HEK293T (cell line): ENCODE data around the gene PPP1R14C.

Experiments
- ARNT ChIP-seq: fragments of 450-650 bp; IDR thresholded peaks from 2 replicates; pipeline ENCODE4 v1.6.1; 2017; ENCODE audit warnings: mild to moderate bottlenecking
- BHLHE40 ChIP-seq: fragments of 450-650 bp; IDR thresholded peaks from 2 replicates; pipeline ENCODE4 v1.6.1; 2016; ENCODE audit warnings: mild to moderate bottlenecking, moderate library complexity, borderline replicate concordance
- FOXA1 ChIP-seq: fragments of 450-650 bp; IDR thresholded peaks from 2 replicates; pipeline ENCODE4 v1.6.1; 2016; ENCODE audit warnings: mild to moderate bottlenecking
- FOXK2 ChIP-seq: fragments of 450-650 bp; IDR thresholded peaks from 2 replicates; pipeline ENCODE4 v1.6.1; 2016; ENCODE audit warnings: mild to moderate bottlenecking
- FOXM1 ChIP-seq: fragments of 450-650 bp; IDR thresholded peaks from 2 replicates; pipeline ENCODE4 v1.6.1; 2017; ENCODE audit warnings: mild to moderate bottlenecking, borderline replicate concordance
- HDGF ChIP-seq: fragments of 450-650 bp; IDR thresholded peaks from 2 replicates; pipeline ENCODE4 v1.6.1; 2017; ENCODE audit warnings: antibody characterized with exemption, borderline replicate concordance
- L3MBTL2 ChIP-seq: fragments of 450-650 bp; conservative IDR thresholded peaks from 2 replicates; pipeline ENCODE4 v1.6.1; 2016; ENCODE audit warnings: mild to moderate bottlenecking
- NFRKB ChIP-seq: fragments of 450-650 bp; IDR thresholded peaks from 2 replicates; pipeline ENCODE4 v1.6.1; 2016; ENCODE audit warnings: mild to moderate bottlenecking, moderate library complexity
- SP1 ChIP-seq: fragments of 450-650 bp; IDR thresholded peaks from 2 replicates; pipeline ENCODE4 v1.6.1; 2017
- TARDBP ChIP-seq: fragments of 450-650 bp; IDR thresholded peaks from 2 replicates; pipeline ENCODE4 v1.6.1; 2016
- ZNF384 ChIP-seq: fragments of 450-650 bp; IDR thresholded peaks from 2 replicates; pipeline ENCODE4 v1.6.1; 2016

GRCh38 chr6:150189122-150189521, 46.3 kb downstream of the PPP1R14C start:
- TF ChIP-seq FOXM1, result no peak
- TF ChIP-seq NFRKB, result no peak
- no peak for TF ChIP-seq SP1
- no peak for TF ChIP-seq BHLHE40
- no peak for TF ChIP-seq L3MBTL2
- no peak for TF ChIP-seq FOXK2
- no peak for TF ChIP-seq TARDBP
- no peak for TF ChIP-seq FOXA1
- TF ChIP-seq ARNT, result no peak
- no peak for TF ChIP-seq HDGF
- no peak for TF ChIP-seq ZNF384
